Mammary epithelial cell (primary cell): ENCODE data around the gene NDEL1.

Experiments
- CTCF ChIP-seq, 2 donors: IDR thresholded peaks in 1 of 2; conservative IDR thresholded peaks in 1 of 2; 2 replicates each; pipeline ENCODE4 v1.5.1; 2011 to 2012; ENCODE audit warnings: inconsistent platforms in 2 of 2, low read length in 2 of 2, mild to moderate bottlenecking in 2 of 2, control low read depth in 1 of 2, low read depth in 1 of 2; ENCODE audit not compliant: insufficient read depth in 1 of 2; ENCODE audit errors: extremely low read depth in 1 of 2
- EZH2 ChIP-seq: IDR thresholded peaks from 2 replicates; pipeline ENCODE4 v1.6.1; 2012; ENCODE audit warnings: low read length, inconsistent platforms, borderline replicate concordance

- TF ChIP-seq CTCF (conservative IDR thresholded peaks at IDR 0.05 in 1 of 2, IDR thresholded peaks at IDR 0.05 in 1 of 2; ENCODE audit: extremely low read depth in 1 of 2, insufficient read depth in 1 of 2, low read depth in 1 of 2, low read length in 2 of 2) (no peak), EZH2 (no peak)
Observed at GRCh38 chr17:8481089-8481488, 45.4 kb downstream of the NDEL1 start.
